Prostate gland (tissue), 2 donors: Measurements from ENCODE around the gene GALR1. TPM values are rescaled to one million over a fixed set of nuclear protein-coding genes. Genes with fewer than 3 reads are reported as not detected.
"Not testable (repeated sequence)": the region's sequence is repeated elsewhere in the genome, so short reads cannot be mapped to it uniquely, and the experiment has no call there.

Experiments
- DNase-seq: peaks from one replicate; pipeline ENCODE4 v3.0.0-alpha.2; 2019; ENCODE audit warnings: low spot score
- H3K27ac ChIP-seq, 2 donors: fragments of 200-600 bp; sonication (generic); 2 replicates each; pipeline ENCODE4 v1.5.1; 2017 to 2019
- H3K27me3 ChIP-seq: fragments of 200-600 bp; sonication (generic); replicated peaks from 2 replicates; pipeline ENCODE4 v1.5.1; 2019; ENCODE audit not compliant: insufficient read depth
- H3K36me3 ChIP-seq, 2 donors: fragments of 200-600 bp; sonication (generic); 1 replicate in 1 of 2; 2 replicates in 1 of 2; pipeline versions ENCODE4 v1.5.1 to v1.8.1; 2017 to 2019
- H3K4me1 ChIP-seq: fragments of 200-600 bp; sonication (generic); replicated peaks from 2 replicates; pipeline ENCODE4 v1.5.1; 2019
- H3K4me3 ChIP-seq, 2 donors: fragments of 200-600 bp; sonication (generic); 2 replicates each; pipeline ENCODE4 v1.5.1; 2017 to 2019
- H3K9me3 ChIP-seq: fragments of 200-600 bp; sonication (generic); 2 replicates; pipeline ENCODE4 v1.5.1; 2017
- POLR2A ChIP-seq: fragments of 450-650 bp; IDR thresholded peaks from one replicate; pipeline ENCODE4 v1.6.1; 2016; ENCODE audit warnings: antibody characterized with exemption, mild to moderate bottlenecking
- POLR2AphosphoS5 ChIP-seq: sonication (generic); formaldehyde crosslinking; IDR thresholded peaks from one replicate; pipeline ENCODE4 v1.6.1; 2017; ENCODE audit warnings: antibody characterized with exemption
- WGBS: methylation state at CpG from one replicate; pipeline ENCODE4 v1.1.5; 2018; 5-methylcytosine and 5-hydroxymethylcytosine counted together
- intact Hi-C: fragments of 100-400 bp; cut with DNase I; formaldehyde crosslinking; loops from one replicate; pipeline ENCODE4 v1.14.2; 2022
- total RNA-seq, 2 donors: library from RNA; depleted of rRNA; stranded (reverse); fragments of >200 nt; gene quantifications; one replicate each; pipeline ENCODE4 v1.1.0, GENCODE V29; 2016
- TF ChIP-seq, protein P1 (sequence below), 4 experiments: fragments of 200-600 bp in 2 of 4; fragments of 450-650 bp in 2 of 4; sonication (generic) in 2 of 4; IDR thresholded peaks; 1 replicate in 3 of 4; 2 replicates in 1 of 4; pipeline ENCODE4 v1.5.1; 2016 to 2019; ENCODE audit warnings: antibody characterized with exemption in 4 of 4, mild to moderate bottlenecking in 2 of 4, moderate library complexity in 2 of 4

GALR1 gene
- total RNA-seq, 2 donors from 2014 or later, result 0.14 to 0.34 TPM

DNA sequence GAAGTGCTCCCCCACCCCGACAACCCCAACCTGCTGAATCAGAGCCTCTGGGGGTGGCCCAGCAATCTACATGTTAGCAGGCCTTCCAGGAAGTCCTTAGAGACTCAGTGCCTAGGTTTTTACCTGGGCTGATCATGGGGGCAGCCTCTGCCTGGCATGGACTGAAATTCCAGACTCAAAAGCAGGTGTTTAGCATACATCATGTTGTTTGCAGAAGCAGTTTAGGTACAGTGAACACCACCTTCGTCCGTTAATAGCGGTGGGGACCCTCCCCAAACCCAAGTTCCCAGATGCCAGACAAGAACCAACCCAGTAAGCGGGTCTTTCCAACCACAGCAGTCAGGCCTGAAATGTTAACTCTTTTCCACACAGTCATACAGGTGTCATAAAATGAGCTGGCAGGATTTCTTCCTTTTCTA, 26.4 kb upstream of the GALR1 start:
- Histone ChIP-seq H3K27ac (no peak overlapping the region), H3K9me3 (no peaks in the 10 kb centered on the region), H3K36me3 (no peaks in the 10 kb centered on the region), H3K27me3 (no peaks in the 10 kb centered on the region), H3K4me3 (no peak overlapping the region), H3K4me1 (no peaks in the 10 kb centered on the region)
- TF ChIP-seq, protein P1, sequence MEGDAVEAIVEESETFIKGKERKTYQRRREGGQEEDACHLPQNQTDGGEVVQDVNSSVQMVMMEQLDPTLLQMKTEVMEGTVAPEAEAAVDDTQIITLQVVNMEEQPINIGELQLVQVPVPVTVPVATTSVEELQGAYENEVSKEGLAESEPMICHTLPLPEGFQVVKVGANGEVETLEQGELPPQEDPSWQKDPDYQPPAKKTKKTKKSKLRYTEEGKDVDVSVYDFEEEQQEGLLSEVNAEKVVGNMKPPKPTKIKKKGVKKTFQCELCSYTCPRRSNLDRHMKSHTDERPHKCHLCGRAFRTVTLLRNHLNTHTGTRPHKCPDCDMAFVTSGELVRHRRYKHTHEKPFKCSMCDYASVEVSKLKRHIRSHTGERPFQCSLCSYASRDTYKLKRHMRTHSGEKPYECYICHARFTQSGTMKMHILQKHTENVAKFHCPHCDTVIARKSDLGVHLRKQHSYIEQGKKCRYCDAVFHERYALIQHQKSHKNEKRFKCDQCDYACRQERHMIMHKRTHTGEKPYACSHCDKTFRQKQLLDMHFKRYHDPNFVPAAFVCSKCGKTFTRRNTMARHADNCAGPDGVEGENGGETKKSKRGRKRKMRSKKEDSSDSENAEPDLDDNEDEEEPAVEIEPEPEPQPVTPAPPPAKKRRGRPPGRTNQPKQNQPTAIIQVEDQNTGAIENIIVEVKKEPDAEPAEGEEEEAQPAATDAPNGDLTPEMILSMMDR (IDR thresholded peaks at IDR 0.05), result no peak
- TF ChIP-seq POLR2AphosphoS5 (no peak), POLR2A (no peak)
- no peak for DNase-seq
- WGBS, result 62% methylated on average over 5 of the region's 5 CpGs
- intact Hi-C loops, result no loop called here

DNA sequence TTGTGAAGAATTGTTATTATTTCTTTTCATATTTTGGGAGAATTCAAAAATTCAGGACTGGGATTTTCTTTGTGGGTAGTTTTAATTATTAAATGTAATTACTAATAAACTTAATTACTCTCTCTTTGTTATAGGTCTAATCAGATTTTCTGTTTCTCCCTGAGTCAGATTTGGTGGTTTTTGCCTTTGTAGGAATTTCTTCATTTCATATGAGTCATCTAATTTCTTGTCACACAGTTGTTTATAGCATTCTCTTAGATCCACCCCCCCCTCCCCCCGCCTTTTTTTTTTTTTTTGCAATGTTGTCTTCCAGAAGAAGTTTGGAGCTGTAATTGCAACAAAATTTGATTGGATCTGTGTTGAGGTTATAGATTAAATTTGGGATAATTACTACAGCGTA, 26.0 kb upstream of the GALR1 start:
- Histone ChIP-seq H3K9me3 (no peaks in the 10 kb centered on the region), H3K36me3 (no peaks in the 10 kb centered on the region), H3K27ac (no peak overlapping the region), H3K4me1 (no peaks in the 10 kb centered on the region), H3K4me3 (no peak overlapping the region), H3K27me3 (no peaks in the 10 kb centered on the region)
- 51% methylated on average over 2 of the region's 2 CpGs for WGBS
- no peak for DNase-seq
- intact Hi-C loops, result no loop called here
- TF ChIP-seq, protein P1 (IDR thresholded peaks at IDR 0.05), result no peak
- TF ChIP-seq POLR2AphosphoS5 (no peak), POLR2A (no peak)

DNA sequence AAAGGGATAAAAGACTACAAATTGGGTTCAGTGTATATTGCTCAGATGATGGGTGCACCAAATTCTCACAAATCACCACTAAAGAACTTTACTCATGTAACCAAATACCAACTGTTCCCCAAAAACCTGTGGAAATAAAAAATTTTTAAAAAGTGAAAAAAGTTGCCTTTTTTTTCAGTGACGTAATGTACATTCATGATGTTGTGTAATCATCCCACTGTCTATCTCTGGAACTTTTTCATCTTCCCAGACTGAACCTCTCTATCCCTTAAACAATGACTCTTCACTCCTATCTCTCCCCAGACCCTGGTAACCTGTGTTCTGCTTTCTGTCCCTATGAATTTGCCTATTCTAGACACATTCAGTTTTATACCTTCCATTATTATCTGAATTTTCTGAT, 19.0 kb upstream of the GALR1 start:
- WGBS, result 84% methylated on average over 1 of the region's 1 CpG
- no peak for DNase-seq
- Histone ChIP-seq H3K4me3 (no peak overlapping the region), H3K27me3 (peaks cover 5% of the 10 kb centered on the region), H3K36me3 (no peaks in the 10 kb centered on the region), H3K4me1 (no peaks in the 10 kb centered on the region), H3K27ac (no peak overlapping the region), H3K9me3 (no peaks in the 10 kb centered on the region)
- TF ChIP-seq POLR2AphosphoS5, result no peak
- TF ChIP-seq POLR2A, result no peak
- TF ChIP-seq, protein P1 (IDR thresholded peaks at IDR 0.05), result no peak
- intact Hi-C loops, result no loop called here

DNA sequence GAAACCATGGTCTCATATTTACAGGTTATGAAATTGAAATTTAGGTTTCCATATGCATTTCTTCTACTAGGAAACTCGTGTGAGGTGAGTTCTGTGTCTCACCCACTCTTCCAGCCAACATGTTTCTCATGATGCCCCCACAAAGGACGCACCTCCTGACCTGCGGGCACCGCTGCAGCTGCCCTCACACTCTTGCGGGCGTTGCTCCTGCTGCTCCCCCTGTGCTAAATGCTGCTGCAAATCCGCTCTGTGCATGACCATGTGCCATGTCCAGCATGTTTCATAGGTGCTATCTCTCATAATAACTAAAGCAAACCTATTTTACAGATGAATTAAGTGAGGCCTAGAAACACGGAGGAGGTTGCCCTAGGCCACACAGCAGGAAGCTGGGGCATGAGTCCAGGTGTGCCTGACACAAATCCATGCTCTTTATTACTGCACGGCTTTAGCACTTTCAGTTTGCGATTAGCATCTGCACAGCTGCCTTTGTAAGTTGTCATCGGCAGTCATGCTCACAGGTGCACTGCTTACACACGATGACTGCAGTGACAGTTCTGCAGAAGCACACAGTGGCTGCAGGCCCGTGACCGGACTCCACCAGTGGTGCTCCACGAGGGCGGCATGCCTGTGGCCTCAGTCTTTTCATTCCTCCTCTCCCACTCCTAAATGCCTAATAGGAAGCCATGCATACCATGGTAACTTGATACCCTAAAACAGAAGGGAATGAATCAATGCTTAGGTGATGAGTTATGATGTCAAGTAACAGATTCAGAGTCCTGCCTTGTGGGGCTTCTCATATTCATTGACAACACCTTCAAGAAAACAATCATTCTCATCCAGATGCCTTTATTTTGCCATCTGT, 14.9 kb upstream of the GALR1 start:
- DNase-seq, result no peak
- no peaks in the 10 kb centered on the region for H3K36me3 ChIP-seq
- H3K4me3 ChIP-seq, result no peak overlapping the region
- TF ChIP-seq POLR2A (no peak), POLR2AphosphoS5 (no peak)
- TF ChIP-seq, protein P1 (IDR thresholded peaks at IDR 0.05), result no peak
- H3K4me1 ChIP-seq, result no peaks in the 10 kb centered on the region
- no peaks in the 10 kb centered on the region for H3K9me3 ChIP-seq
- 92% methylated on average over 16 of the region's 16 CpGs for WGBS
- intact Hi-C loops, result no loop called here
- no peak overlapping the region for H3K27ac ChIP-seq
- H3K27me3 ChIP-seq, result peaks cover 5% of the 10 kb centered on the region

DNA sequence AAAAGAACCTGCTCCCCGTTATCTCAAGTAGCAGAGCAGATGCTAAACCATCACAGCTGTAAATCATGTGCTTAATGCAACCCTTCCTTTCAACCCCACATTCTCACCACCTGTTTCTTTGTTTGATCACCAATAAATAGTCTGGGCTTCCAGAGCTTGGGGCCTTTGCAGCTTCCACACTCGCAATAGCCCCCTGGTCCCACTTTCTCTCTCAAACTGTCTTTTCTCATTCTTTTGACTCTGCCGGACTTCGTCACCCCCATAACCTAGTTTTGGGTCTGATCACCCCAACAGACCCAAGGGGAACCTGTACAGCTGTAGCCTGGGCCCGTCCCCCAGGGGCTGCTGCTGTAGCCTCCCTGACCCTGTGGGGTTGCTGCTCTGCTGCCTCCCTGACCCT, 10.4 kb upstream of the GALR1 start:
- H3K4me3 ChIP-seq, H3K27me3 ChIP-seq, H3K4me1 ChIP-seq, DNase-seq, intact Hi-C loops, H3K27ac ChIP-seq, H3K36me3 ChIP-seq, H3K9me3 ChIP-seq: not testable (repeated sequence)
- 96% methylated on average over 5 of the region's 5 CpGs for WGBS
